ENCODE data around the gene DENND4A. TPM values are rescaled to one million over a fixed set of nuclear protein-coding genes. Genes with fewer than 3 reads are reported as not detected.

DENND4A gene
- total RNA-seq, 1 donor from 2014 or later = 8.5 TPM

GRCh38 chr15:65792988-65793817, 1.1 kb upstream of the DENND4A start:
- Histone ChIP-seq H3K27me3 (ENCODE audit: control insufficient read depth, insufficient read depth, low read length) (no peaks in the 10 kb centered on the region), H3K36me3 (ENCODE audit: control insufficient read depth, insufficient read depth, low read length) (no peaks in the 10 kb centered on the region), H3K4me3 (ENCODE audit: low read depth, low read length) (peak overlapping the region; percentile 85)
- DNase-seq (ENCODE audit: low read depth) = no peak
- TF ChIP-seq CTCF (IDR thresholded peaks at IDR 0.05; ENCODE audit: insufficient read depth, low read length, poor library complexity, severe bottlenecking) = no peak

- DNase-seq (ENCODE audit: low read depth) = no peak
Observed at GRCh38 chr15:65791335-65792137, 557 bp downstream of the DENND4A start.

DNA sequence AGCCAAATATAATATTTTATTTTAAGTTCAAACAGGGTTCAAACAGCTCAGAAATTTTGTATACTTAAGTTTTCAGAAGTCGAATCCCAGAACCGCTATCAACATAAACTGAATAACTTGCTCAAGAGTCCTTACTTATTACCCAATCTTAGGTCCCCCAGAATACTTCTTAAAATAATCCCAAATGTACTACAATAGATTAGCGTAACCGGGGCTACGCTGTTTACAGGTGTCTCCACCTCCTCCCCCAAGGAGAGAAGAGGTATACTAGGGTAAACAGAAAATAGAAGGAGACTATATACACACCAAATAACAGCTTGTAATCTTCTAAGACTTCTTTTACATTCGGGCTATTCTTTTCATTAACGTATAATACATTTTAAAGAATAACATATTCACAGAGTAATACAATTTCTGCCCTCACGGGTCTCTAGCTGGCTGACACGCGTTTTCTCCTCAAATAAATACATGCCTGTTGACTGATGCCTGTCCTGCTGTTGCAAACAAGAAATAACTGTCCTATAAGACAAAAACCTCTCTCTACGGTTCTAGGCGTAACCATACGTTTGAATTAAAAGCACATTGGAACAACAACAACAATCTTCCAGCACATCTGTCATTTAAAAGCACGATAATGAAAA, 1.3 kb downstream of the DENND4A start:
- no peak for TF ChIP-seq CTCF (IDR thresholded peaks at IDR 0.05; ENCODE audit: insufficient read depth, low read length, poor library complexity, severe bottlenecking)
- DNase-seq (ENCODE audit: low read depth) = no peak
- H3K36me3 ChIP-seq (ENCODE audit: control insufficient read depth, insufficient read depth, low read length) = no peaks in the 10 kb centered on the region

More at GRCh38 chr15:65791335-65792137, 557 bp downstream of the DENND4A start:
- TF ChIP-seq CTCF (IDR thresholded peaks at IDR 0.05; ENCODE audit: insufficient read depth, low read length, poor library complexity, severe bottlenecking) = no peak
- no peaks in the 10 kb centered on the region for H3K36me3 ChIP-seq (ENCODE audit: control insufficient read depth, insufficient read depth, low read length)
- peak overlapping the region; percentile 85 for H3K4me3 ChIP-seq (ENCODE audit: low read depth, low read length)
- H3K27me3 ChIP-seq (ENCODE audit: control insufficient read depth, insufficient read depth, low read length) = no peaks in the 10 kb centered on the region

GRCh38 chr15:65789759-65790425, 2.2 kb downstream of the DENND4A start:
- no peak for DNase-seq (ENCODE audit: low read depth)
- H3K4me3 ChIP-seq (ENCODE audit: low read depth, low read length) = no peak overlapping the region
- H3K36me3 ChIP-seq (ENCODE audit: control insufficient read depth, insufficient read depth, low read length) = no peaks in the 10 kb centered on the region
- TF ChIP-seq CTCF (IDR thresholded peaks at IDR 0.05; ENCODE audit: insufficient read depth, low read length, poor library complexity, severe bottlenecking) = no peak
- no peaks in the 10 kb centered on the region for H3K27me3 ChIP-seq (ENCODE audit: control insufficient read depth, insufficient read depth, low read length)

More for the DNA sequence above, 1.3 kb downstream of the DENND4A start:
- Histone ChIP-seq H3K4me3 (ENCODE audit: low read depth, low read length) (peak overlapping the region; percentile 85), H3K27me3 (ENCODE audit: control insufficient read depth, insufficient read depth, low read length) (no peaks in the 10 kb centered on the region)

- Histone ChIP-seq H3K36me3 (ENCODE audit: control insufficient read depth, insufficient read depth, low read length) (no peaks in the 10 kb centered on the region), H3K27me3 (ENCODE audit: control insufficient read depth, insufficient read depth, low read length) (no peaks in the 10 kb centered on the region), H3K4me3 (ENCODE audit: low read depth, low read length) (no peak overlapping the region)
- DNase-seq (ENCODE audit: low read depth) = no peak
- TF ChIP-seq CTCF (IDR thresholded peaks at IDR 0.05; ENCODE audit: insufficient read depth, low read length, poor library complexity, severe bottlenecking) = no peak
Observed at GRCh38 chr15:65789105-65789504, 3.0 kb downstream of the DENND4A start.
